Epithelial cell of esophagus (primary cell): ENCODE measurements around the gene LSS.
A peak's percentile ranks its signal among the peaks of the same experiment; 100 is the strongest.
"Not testable (repeated sequence)": the region's sequence is repeated elsewhere in the genome, so short reads cannot be mapped to it uniquely, and the experiment has no call there.

ENCODE experiments used
- DNase-seq: peaks from one replicate; pipeline ENCODE4 v3.0.0; 2010; ENCODE audit warnings: low read depth
- H3K4me3 ChIP-seq: 2 replicates; pipeline ENCODE4 v1.5.1; 2011; ENCODE audit warnings: mild to moderate bottlenecking, low read length, control low read depth
- CTCF ChIP-seq: IDR thresholded peaks from 2 replicates; pipeline ENCODE4 v1.5.1; 2011; ENCODE audit warnings: low read depth, mild to moderate bottlenecking, low read length, control low read depth, inconsistent platforms; ENCODE audit not compliant: insufficient read depth; ENCODE audit errors: missing control alignments

The LSS gene

GRCh38 chr21:46247699-46248421, 19.3 kb upstream of the LSS start:
- DNase-seq: no peak
- no peak for TF ChIP-seq CTCF
- H3K4me3 ChIP-seq: no peak overlapping the region

GRCh38 chr21:46246345-46246744, 17.8 kb upstream of the LSS start:
- TF ChIP-seq CTCF: peak; percentile 5
- no peak for DNase-seq
- no peak overlapping the region for H3K4me3 ChIP-seq

- H3K4me3 ChIP-seq: no peak overlapping the region
- no peak for DNase-seq
- no peak for TF ChIP-seq CTCF
These were observed 16.8 kb upstream of the LSS start for GRCh38 chr21:46245213-46245915.

- DNase-seq: no peak
- H3K4me3 ChIP-seq: no peak overlapping the region
- TF ChIP-seq CTCF: no peak
These were observed 16.0 kb upstream of the LSS start for GRCh38 chr21:46244602-46245001.

- H3K4me3 ChIP-seq: no peak overlapping the region
- no peak for TF ChIP-seq CTCF
- DNase-seq: no peak
These were observed 15.4 kb upstream of the LSS start for GRCh38 chr21:46243960-46244361.

- no peak for DNase-seq
- no peak overlapping the region for H3K4me3 ChIP-seq
- no peak for TF ChIP-seq CTCF
These were observed 14.8 kb upstream of the LSS start for GRCh38 chr21:46243325-46243724.

- DNase-seq, H3K4me3 ChIP-seq: not testable (repeated sequence)
These were observed 13.0 kb upstream of the LSS start for GRCh38 chr21:46241577-46241976.
